HG02588 (cell line): ENCODE results near the gene CSTPP1.
"Not testable (repeated sequence)": the region's sequence is repeated elsewhere in the genome, so short reads cannot be mapped to it uniquely, and the experiment has no call there.

ENCODE experiments used
- ATAC-seq: cut with Tn5 transposase; IDR thresholded peaks from one replicate; pipeline ENCODE4 v1.9.1; 2021; ENCODE audit warnings: mild to moderate bottlenecking, moderate library complexity; ENCODE audit not compliant: unreplicated experiment

The CSTPP1 gene

DNA sequence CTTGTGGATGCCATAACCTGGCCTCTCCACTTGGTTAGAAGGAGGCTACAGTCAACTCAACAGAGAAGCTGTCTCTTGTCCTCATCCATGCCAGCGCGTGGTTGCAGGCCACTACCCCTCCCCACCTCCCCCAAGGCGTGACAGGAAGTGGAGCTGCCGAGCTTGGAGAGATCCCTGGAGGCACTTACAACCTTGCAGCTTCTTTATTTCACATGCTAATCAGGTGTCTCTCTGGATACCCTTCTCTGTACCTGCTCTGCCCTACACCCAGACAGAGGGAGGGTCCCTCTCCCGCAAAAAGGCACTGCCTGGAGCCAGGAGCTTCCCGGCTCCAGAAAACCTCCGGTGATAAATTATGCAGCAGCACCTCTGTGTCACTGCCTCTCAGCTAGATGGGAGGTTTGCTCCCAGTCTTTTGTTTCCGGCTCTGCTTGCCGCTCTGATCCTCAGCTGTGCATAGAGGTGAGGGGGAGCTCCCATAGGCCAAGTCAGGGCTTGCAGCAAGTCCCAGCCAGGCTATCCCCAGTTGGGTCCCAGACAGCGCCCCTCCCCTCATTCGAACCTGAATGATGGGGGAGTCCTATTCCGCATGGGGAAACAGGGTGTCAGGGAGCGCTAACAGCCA, 23.9 kb upstream of the CSTPP1 start:
- ATAC-seq: no peak

DNA sequence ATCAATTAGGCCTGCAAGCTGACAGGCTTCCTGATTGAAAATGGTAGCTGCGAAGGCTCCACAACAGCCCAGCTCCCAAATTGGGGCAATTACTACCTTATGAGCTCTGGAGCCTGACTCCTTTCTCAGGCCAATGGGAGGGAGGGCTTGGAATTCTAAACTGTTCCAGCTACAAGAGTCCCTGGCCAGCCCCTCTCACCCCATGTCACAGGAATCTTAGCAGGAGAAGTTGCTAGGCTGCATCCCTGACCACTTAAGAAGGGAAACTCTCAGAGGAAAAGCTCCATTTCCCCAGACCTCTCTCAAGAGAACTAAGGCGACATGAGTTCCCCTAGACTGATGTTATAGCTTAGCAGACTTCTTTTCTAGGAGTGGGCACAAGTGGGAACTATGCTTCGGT, 23.1 kb upstream of the CSTPP1 start:
- ATAC-seq: no peak

DNA sequence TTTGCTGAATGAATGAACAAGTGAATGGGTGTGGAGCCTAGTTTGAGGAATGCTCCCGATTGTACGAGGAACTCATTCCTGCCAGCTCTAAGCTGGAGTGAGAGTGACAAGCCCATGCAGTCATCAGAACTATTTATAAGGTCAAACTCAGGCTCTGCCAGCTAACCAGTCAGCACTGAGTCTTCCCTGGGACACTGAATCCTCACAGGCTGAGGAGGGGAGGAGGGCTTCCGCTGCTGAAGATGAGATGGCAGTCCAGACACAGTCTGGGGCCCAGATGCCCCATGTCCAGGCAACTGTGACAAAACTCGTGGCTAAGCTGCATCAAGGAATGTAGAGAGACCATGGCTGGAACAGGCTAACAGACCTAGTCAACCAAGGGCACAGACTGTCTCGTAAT, 22.2 kb upstream of the CSTPP1 start:
- no peak for ATAC-seq

DNA sequence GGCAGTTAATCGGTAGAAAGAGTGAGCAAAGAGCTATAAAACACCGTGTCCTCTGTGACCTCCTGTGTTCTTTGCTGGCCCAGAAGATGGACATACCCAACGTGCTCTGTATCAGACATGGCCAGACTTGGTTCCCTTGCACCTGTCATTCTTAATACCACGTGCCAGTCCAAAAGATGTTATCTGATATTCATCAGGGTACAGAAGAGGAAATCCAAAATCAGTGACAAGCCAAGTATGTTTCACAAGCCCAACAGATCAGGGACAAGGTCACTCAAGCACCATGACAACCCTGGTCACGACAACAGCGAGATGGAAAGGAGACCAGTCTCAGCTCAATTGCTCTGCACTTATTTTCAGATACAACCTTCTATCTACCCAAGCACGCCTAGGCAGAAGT, 21.7 kb upstream of the CSTPP1 start:
- no peak for ATAC-seq

DNA sequence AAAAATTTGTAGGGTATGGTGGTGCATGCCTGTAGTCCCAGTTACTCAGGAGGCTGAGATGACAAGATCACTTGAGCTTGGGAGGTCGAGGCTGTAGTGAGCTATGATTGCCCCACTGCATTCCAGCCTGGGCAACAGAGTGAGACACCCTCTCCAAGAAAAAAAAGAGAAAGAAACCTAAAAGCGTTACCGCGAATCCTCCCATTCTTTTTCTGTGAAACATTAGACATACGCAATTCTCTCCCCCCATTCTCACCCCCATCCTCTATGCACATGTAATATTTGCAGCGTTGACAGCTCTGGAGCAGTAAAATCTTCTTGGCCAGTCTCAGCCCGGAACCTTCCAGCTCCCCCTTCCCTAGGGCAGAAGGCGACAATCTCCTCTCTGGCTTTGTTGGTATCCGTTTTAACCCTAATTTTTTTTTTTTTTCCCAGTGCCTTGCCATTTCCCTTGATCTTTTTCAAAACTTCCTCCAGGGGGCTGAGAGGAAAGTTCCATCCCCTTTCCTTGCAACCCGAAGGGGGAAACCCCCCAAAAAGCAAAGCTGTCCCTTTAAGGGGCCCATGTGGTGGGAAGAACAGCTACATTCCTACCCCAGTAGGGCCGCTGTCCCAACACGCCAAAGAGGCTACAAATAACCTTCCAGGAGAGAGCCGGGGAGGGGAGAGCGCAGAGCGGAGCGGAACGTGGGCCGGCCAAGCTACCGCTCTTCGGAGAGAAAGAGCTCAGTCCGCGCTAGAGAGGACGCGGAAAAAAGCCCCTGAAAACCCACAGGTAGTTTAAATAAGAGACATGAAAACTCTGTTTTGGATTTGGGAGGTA, 20.1 kb upstream of the CSTPP1 start:
- no peak for ATAC-seq

DNA sequence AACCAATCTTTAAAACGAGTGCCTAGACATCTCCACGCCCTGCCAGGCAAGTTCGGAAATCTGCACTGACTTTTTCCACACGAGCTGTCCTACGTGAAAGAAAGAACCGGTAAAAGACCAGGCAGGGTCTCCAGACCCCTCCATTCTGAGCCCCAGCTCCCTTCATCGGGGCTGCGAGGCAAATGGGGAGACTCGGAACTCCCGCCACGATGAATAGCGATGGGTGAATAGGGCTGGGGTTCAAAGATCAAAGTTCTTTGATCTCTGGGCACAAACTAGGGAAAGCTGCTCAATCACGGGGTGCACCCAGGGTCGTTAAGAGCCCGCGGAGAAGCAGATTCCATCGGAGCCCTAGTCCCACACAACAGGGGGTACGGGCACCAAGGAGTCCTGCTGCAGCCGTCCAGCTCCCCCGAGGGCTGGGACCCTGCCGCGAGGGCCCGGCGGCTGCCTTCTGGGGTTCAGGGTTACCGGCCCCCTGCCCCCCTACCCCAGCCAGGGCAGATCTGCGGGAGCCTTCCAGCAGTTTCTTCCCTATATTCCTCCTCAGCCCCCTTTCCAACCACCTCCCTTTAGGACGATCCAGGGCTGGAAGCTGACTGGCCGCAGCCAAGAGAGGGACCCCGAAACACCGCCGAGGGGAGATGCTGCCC, 19.3 kb upstream of the CSTPP1 start:
- ATAC-seq: no peak

DNA sequence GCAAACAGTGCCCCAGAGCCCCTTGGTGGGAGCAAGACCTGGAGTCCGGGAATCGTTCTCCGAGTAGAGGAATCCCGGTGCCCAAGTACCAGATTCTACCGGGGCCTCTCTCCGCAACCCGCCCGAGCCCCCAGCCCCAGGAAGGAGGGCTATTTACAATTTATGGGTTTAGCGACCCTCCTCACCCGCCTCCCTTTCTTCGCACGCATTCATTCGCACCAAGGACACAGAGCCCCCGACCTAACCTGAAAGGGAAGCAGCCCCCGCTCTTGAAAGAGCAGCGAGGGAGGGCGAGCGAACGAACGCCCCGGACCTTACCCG, 18.8 kb upstream of the CSTPP1 start:
- ATAC-seq: no peak

DNA sequence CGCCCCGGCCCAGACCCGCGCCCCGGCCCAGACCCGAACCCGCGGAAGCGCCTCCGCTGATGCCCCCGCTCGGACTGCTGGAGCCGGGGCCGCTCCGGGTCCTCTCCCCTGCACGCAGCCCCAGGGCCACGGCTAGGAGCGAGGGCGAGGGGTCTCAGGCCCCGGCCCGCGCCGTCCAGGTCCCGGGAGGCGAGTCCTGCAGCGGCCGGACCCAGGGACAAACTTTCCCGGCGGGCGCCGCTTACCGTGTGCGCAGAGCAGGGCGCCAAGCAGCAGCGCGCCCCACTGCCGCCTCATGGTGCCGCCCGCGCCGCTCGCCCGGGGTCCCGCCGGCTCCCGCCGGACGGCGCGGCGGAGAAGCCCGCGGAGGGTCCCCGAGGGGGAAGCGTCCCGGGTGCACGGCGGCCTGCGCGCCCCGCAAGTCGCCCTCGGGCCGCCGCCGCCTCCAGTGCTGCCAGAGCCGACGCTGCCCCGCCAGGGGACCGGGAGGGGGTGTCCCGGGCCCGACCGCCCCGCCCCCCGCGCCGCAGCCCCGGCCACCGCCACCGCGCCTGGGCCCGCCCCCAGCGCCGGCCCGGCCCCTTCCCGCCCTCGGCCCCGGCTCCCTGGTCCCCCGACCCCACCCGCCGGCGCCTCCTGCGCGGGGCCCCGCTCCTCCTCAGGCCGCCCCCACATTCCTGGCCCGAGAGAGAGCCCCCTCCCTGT, 18.3 kb upstream of the CSTPP1 start, which contains the start of gene LRP4:
LRP4 (minus strand) TSS at position 468 of the 705 bp plus-strand sequence; CDS start at position 297, 171 bp downstream.
- no peak for ATAC-seq

DNA sequence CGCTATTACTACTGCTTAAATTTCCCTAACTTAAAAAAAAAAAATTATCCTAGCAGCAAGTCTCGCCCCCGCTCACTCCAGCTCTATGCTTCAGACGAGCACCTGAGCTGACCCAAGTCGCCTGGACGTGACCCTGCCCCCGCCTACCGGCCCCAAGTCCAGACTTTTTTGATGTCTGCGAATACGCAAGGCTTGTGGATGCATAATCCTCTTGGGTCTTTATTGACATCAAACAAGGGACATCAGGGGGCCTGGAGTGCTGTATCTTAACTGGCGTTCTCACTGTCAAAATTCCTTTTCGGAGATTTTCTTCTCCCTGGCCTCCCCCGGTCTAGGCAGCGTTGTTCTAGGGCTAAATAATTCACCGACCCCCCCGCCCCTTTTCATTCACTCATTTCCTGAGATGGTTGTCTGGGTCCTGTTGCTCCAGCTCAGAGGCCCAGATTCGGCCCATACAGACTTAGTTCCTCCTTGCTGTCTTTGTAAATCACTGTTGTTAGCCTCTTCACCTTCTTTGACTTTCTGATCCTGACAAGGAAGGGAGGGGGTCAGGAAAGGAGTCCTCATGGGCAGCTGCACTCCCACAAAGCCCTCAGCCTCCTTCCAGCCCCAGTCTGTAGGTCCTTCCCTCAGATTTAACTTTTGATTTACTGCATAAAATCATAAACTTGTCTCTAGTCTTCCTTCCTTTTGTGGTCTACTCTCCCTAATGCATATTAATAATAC, 17.6 kb upstream of the CSTPP1 start:
- no peak for ATAC-seq

DNA sequence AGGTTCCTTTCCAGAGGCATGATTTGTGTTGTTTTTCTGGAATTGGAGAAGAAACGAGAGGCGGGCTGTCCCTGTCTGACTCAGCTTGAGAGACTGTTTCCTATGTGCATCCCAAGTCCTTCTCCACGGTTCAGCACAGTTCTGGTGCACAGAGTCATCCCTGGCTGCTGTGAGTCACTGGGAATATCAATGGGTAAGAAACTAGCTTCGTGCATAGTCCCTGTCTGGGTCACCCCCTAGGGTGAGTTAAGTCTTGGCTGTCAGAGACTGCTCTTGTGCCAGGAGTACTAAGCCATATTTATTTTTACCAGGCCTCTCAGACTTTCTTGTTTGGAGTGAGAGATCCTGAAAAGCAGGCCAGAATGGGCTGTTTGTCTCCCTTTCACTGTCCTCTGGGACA, 15.8 kb upstream of the CSTPP1 start:
- ATAC-seq: no peak

DNA sequence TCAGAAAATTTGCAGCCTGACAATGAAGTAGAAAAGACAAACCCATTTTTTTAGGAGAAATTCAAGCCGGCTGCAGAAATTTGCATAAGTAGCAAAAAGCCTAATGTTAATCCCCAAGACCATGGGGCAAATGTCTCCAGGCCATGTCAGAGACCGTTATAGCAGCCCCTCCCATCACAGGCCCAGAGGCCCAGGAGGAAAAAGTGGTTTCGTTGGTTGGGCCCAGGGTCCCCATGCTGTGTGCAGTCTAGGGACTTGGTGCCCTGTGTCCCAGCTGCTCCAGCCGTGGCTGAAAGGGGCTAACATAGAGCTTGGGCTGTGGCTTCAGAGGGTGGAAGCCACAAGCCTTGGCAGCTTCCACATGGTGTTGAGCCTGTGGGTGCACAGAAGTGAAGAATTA, 8.6 kb upstream of the CSTPP1 start:
- not testable (repeated sequence) for ATAC-seq

DNA sequence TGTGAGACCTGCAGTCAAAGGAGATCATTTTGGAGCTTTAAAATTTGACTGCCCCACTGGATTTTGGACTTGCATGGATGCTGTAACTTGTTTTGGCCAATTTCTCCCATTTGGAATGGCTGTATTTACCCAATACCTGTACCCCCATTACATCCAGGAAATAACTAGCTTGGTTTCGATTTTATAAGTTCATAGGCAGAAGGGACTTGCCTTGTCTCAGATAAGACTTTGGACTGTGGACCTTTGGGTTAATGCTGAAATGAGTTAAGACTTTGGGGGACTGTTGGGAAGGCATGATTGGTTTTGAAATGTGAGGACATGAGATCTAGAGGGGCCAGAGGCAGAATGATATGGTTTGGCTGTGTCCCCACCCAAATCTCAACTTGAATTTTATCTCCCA, 7.9 kb upstream of the CSTPP1 start:
- not testable (repeated sequence) for ATAC-seq

DNA sequence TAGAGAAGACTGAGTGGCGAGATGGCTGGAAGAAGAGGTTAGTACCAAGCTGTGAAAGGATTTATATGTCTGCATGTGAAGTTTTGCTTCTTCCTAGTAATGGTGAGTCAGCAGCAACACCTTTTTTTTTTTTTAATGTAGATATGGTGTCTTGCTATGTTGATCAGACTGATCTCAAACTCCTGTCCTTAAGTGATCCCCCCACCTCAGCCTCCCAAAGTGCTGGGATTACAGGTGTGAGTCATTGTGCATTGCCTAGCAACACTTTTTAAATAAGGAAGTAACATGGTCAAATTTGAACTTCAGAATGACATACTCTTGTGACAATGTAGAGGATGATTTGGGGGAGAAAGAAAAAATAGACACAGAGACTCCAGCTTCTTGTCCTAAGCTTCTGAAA, 6.5 kb upstream of the CSTPP1 start:
- no peak for ATAC-seq

DNA sequence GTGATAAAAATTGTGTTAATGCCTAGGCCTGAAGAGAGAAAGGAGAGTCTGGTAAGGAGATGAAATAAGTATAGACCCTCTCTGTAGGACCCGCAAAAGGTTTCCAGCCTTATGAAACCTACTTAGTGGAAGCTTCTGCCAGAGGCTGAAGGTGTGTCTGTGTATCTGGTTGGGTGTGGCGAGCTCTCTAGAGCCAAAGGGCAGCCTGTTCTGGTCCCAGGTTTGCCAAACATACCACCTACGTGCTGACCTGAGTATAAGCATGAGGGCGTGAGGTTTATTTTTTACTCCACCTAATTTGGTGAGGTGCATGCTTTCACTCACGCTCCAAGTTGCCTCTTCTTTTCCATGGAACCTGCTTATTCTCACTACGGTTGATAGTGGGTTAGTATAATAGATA, 5.6 kb downstream of the CSTPP1 start:
- ATAC-seq: no peak

DNA sequence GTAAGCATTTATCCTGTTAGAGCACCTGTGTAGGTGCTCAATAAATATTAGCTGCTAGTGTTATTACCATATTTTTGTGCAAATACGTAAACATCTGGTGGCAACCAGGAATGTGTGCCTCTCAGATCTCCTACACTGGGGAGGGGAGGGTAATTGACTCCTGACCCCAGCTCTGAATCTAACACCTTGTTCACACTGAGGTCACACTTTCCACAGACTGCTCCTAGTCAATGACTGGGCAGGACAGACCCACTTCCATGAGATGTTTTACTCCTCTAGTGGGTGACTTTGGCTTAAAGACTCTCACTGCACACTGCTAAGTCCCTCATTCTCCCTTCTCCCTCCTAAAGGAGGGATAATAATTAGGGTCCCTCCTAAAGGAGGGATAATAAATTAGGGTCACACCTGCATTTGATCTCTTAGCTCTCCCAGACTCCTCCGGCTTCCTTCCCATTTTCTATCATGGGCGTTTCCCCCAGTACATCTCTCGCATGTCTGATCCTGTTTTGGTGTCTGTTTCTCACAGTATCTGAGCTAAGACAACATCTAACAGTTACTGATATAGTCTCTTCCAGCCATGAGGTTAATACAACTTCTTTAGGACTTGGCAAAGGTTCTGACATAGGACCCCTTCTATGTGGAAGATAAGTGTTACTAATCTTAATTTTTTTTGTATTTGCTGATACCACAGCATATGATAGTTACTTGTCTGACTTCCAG, 8.0 kb downstream of the CSTPP1 start:
- ATAC-seq: no peak

DNA sequence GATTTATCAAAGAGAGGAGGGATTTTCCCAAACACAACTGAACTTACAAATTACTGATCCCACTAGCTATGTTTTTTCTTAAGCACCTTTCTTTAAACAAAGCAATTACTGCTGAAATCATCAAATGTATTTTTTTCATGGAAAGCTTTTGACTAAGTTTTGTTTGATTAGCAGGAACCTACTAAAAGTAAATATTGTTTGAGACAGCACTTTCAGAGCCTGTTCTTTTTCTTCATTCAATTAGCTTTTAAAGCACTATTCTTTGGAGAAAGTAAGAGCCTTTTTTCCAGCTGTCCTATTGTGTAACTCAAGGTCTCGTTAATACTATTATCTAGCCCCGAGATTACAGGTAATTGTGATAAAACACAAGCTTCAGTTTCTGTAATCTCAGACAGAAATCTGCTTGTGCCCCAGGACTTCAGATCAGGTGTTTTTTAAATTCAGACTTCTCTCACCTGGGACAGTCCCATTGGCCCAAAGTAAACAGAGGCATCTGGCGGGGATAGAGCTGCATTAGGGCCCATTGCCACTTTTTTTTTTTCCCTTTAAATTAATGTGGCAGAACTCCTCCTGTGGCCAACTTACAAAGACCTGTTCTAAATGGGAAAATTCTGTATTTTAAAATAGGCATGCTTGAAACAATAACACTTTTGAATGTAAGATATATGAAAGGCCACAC, 11.0 kb downstream of the CSTPP1 start:
- ATAC-seq: no peak

DNA sequence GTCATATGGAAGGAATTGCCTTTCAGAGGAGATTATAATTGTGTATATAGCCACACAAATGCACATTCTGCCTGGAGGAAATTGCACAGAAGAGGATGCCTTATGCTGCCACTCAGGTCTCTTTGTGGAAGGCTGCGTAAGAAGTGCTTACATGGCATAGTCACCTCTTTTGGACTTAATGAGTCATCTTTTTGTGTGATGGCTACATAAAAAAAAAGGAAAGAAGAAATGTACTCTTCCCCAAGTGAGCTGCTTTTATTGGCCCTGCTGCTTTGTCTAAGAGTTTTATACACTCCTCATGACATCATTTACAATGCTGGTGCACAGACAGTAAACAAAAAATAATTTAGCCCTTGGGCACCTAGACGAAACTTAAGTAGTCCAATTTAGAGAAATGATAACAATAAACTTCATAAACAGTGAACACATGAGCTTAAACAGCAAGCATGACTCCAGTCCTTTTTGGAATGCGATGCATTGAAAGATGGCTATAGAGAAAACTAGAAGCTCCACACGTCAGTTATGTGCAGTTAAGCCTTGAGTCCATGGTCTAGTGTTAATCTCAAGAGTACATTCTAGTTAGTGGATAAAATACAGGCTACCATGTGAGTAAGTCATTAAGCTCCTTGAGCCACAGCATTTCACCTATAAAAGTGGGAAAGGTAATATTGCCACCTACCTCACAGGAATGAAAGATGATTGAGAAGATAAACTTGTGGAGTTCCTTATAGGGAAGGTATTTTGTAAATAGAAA, 12.0 kb downstream of the CSTPP1 start:
- no peak for ATAC-seq

DNA sequence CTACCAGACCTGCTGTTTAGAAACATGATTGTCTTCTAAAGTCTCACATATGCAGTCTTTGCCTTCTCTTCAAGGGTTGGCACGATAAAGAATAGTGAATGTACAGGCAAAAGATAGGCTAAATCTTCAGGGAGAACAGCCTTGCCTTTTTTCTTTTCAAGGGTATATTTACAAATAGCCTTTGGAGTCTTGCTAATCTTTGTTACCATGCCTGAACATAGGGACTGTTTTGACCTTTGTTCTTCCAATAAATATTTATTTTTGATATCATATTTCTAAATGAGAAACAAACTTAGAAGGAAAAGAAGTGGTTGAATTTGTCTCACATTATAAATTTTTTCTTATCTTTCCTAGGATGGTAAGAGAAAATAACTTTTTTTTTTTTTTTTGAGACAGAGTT, 12.7 kb downstream of the CSTPP1 start:
- ATAC-seq: no peak

DNA sequence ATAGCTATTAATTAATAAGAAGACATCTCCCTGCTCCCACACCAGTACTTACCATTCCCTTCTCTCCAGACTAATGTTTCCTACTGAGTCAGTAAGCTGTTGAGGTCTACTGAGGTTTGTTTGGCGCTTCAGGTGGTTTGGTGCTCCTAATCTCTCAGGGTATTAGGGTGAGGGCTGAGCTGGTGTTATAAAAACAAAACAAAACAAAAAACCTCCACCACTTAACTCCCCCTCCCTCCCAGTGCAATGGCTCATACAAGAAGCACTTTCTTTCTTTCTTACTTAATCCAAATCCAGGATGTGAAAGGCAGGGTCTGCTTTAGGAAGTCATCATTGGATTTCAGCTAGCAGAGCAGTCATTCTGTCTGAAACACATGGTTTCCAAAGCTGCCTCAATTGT, 15.3 kb downstream of the CSTPP1 start:
- no peak for ATAC-seq
